Trophoblast cell (in vitro differentiated cells and primary cell): ENCODE data around the gene MMP24OS.

ENCODE experiments used
- DNase-seq, 2 donors: peaks; one replicate each; pipeline ENCODE4 v3.0.0-alpha.2; 2016
- H2AFZ ChIP-seq: 2 replicates; pipeline ENCODE4 v1.6.1; 2013; ENCODE audit warnings: low read length, moderate library complexity, mild to moderate bottlenecking; ENCODE audit not compliant: insufficient read depth, poor library complexity
- H2AK5ac ChIP-seq: 2 replicates; pipeline ENCODE4 v1.6.1; 2013; ENCODE audit warnings: mild to moderate bottlenecking, low read length
- H2BK120ac ChIP-seq: 2 replicates; pipeline ENCODE4 v1.6.1; 2013; ENCODE audit warnings: low read length, mild to moderate bottlenecking, moderate library complexity; ENCODE audit not compliant: insufficient read depth, poor library complexity
- H2BK12ac ChIP-seq: 2 replicates; pipeline ENCODE4 v1.6.1; 2013; ENCODE audit warnings: mild to moderate bottlenecking, low read length, moderate library complexity
- H2BK5ac ChIP-seq: 2 replicates; pipeline ENCODE4 v1.6.1; 2013; ENCODE audit warnings: low read length, low read depth, moderate library complexity, mild to moderate bottlenecking; ENCODE audit not compliant: poor library complexity
- H3K14ac ChIP-seq: 2 replicates; pipeline ENCODE4 v1.6.1; 2013; ENCODE audit warnings: mild to moderate bottlenecking, low read length
- H3K18ac ChIP-seq: 2 replicates; pipeline ENCODE4 v1.6.1; 2013; ENCODE audit warnings: mild to moderate bottlenecking, low read length
- H3K23ac ChIP-seq: 2 replicates; pipeline ENCODE4 v1.6.1; 2013; ENCODE audit warnings: low read length
- H3K27ac ChIP-seq: 2 replicates; pipeline ENCODE4 v1.5.1; 2013; ENCODE audit warnings: low read depth, mild to moderate bottlenecking, inconsistent platforms, low read length, moderate library complexity
- H3K27me3 ChIP-seq: 2 replicates; pipeline ENCODE4 v1.6.1; 2013; ENCODE audit warnings: inconsistent platforms, mild to moderate bottlenecking, low read length, moderate library complexity; ENCODE audit not compliant: insufficient read depth
- H3K36me3 ChIP-seq, 2 experiments: 1 replicate in 1 of 2; 2 replicates in 1 of 2; pipeline ENCODE4 v1.6.1; 2013; ENCODE audit warnings: low read length in 2 of 2, mild to moderate bottlenecking in 2 of 2, moderate library complexity in 1 of 2; ENCODE audit not compliant: insufficient read depth in 2 of 2, control insufficient read depth in 1 of 2
- H3K4ac ChIP-seq: 2 replicates; pipeline ENCODE4 v1.6.1; 2013; ENCODE audit warnings: low read depth, mild to moderate bottlenecking, low read length, moderate library complexity
- H3K4me1 ChIP-seq, 2 experiments: 1 replicate in 1 of 2; 2 replicates in 1 of 2; pipeline ENCODE4 v1.6.1; 2013; ENCODE audit warnings: low read length in 2 of 2, mild to moderate bottlenecking in 2 of 2, moderate library complexity in 1 of 2; ENCODE audit not compliant: insufficient read depth in 2 of 2, control insufficient read depth in 1 of 2
- H3K4me2 ChIP-seq: 2 replicates; pipeline ENCODE4 v1.6.1; 2013; ENCODE audit warnings: inconsistent platforms, mild to moderate bottlenecking, low read length, moderate library complexity
- H3K4me3 ChIP-seq: 2 replicates; pipeline ENCODE4 v1.5.1; 2013; ENCODE audit warnings: mild to moderate bottlenecking, low read depth, low read length, inconsistent platforms
- H3K79me1 ChIP-seq: one replicate; pipeline ENCODE4 v1.6.1; 2013; ENCODE audit warnings: low read length
- H3K79me2 ChIP-seq: 2 replicates; pipeline ENCODE4 v1.6.1; 2013; ENCODE audit warnings: low read length, mild to moderate bottlenecking; ENCODE audit not compliant: control insufficient read depth, insufficient read depth, poor library complexity
- H3K9ac ChIP-seq: 2 replicates; pipeline ENCODE4 v1.6.1; 2013; ENCODE audit warnings: mild to moderate bottlenecking, low read length
- H3K9me3 ChIP-seq: 2 replicates; pipeline ENCODE4 v1.6.1; 2013; ENCODE audit warnings: low read depth, mild to moderate bottlenecking, control low read depth, inconsistent platforms, low read length; ENCODE audit not compliant: insufficient read depth
- H4K12ac ChIP-seq: 2 replicates; pipeline ENCODE4 v1.6.1; 2013; ENCODE audit warnings: low read depth, mild to moderate bottlenecking, low read length, moderate library complexity
- H4K8ac ChIP-seq: 2 replicates; pipeline ENCODE4 v1.6.1; 2013; ENCODE audit warnings: low read depth, mild to moderate bottlenecking, low read length, moderate library complexity
- H4K91ac ChIP-seq: one replicate; pipeline ENCODE4 v1.6.1; 2013; ENCODE audit warnings: low read depth, mild to moderate bottlenecking, low read length, moderate library complexity
- WGBS: extraction: QIAGEN DNeasy Blood & Tissue Kit; methylation state at CpG from one replicate; pipeline ENCODE4 v1.1.7; 2013; ENCODE audit warnings: missing lambda C conversion rate; ENCODE audit not compliant: insufficient read length, insufficient coverage; ENCODE audit errors: extremely low coverage; 5-methylcytosine and 5-hydroxymethylcytosine counted together

MMP24OS gene

GRCh38 chr20:35286899-35287508 is 9.1 kb upstream of the MMP24OS start:
- Histone ChIP-seq H3K27ac (no peak overlapping the region), H3K36me3 (peaks cover 0 to 2% of the 10 kb centered on the region in 2 experiments), H3K23ac (no peak overlapping the region), H3K9me3 (peaks cover 3% of the 10 kb centered on the region), H3K79me1 (peaks cover 10% of the 10 kb centered on the region), H2BK5ac (no peak overlapping the region), H2AFZ (no peak overlapping the region), H3K4me1 (peaks cover 7 to 8% of the 10 kb centered on the region in 2 experiments), H3K27me3 (no peaks in the 10 kb centered on the region), H3K4me3 (no peak overlapping the region), H2BK12ac (no peak overlapping the region), H3K9ac (no peak overlapping the region), H3K14ac (no peak overlapping the region), H3K18ac (no peak overlapping the region), H3K4me2 (no peak overlapping the region), H3K79me2 (peaks cover 13% of the 10 kb centered on the region), H2BK120ac (no peak overlapping the region), H4K12ac (no peak overlapping the region), H4K91ac (no peak overlapping the region), H4K8ac (no peak overlapping the region), H3K4ac (no peak overlapping the region), H2AK5ac (no peak overlapping the region)
- no CpG with 5 or more reads among the region's 17 CpGs for WGBS
- no peak for DNase-seq

- Histone ChIP-seq H2BK5ac (no peak overlapping the region), H2BK120ac (no peak overlapping the region), H2BK12ac (no peak overlapping the region), H3K4me2 (no peak overlapping the region), H3K27ac (no peak overlapping the region), H3K14ac (no peak overlapping the region), H3K9ac (no peak overlapping the region), H3K27me3 (no peaks in the 10 kb centered on the region), H4K8ac (no peak overlapping the region), H3K18ac (no peak overlapping the region), H3K9me3 (peaks cover 3% of the 10 kb centered on the region), H3K23ac (no peak overlapping the region), H4K12ac (no peak overlapping the region), H3K79me2 (peaks cover 13% of the 10 kb centered on the region), H2AFZ (no peak overlapping the region), H3K4me3 (no peak overlapping the region), H3K4me1 (peaks cover 7 to 8% of the 10 kb centered on the region in 2 experiments), H4K91ac (no peak overlapping the region), H3K79me1 (peaks cover 10% of the 10 kb centered on the region), H2AK5ac (no peak overlapping the region), H3K4ac (no peak overlapping the region), H3K36me3 (peaks cover 3 to 5% of the 10 kb centered on the region in 2 experiments)
- DNase-seq, result no peak
- WGBS, result no CpG with 5 or more reads among the region's 12 CpGs
These were observed 8.4 kb upstream of the MMP24OS start for GRCh38 chr20:35286077-35286898.

- Histone ChIP-seq H3K14ac (no peak overlapping the region), H3K27me3 (no peaks in the 10 kb centered on the region), H3K23ac (no peak overlapping the region), H2BK5ac (no peak overlapping the region), H4K8ac (no peak overlapping the region), H3K79me1 (peaks cover 10% of the 10 kb centered on the region), H2BK12ac (no peak overlapping the region), H3K4me1 (peaks cover 7 to 8% of the 10 kb centered on the region in 2 experiments), H3K36me3 (peaks cover 7% of the 10 kb centered on the region in 2 experiments), H3K79me2 (peaks cover 13% of the 10 kb centered on the region), H3K27ac (no peak overlapping the region), H3K4ac (no peak overlapping the region), H3K18ac (no peak overlapping the region), H2AK5ac (no peak overlapping the region), H3K9me3 (peaks cover 3% of the 10 kb centered on the region), H3K4me2 (no peak overlapping the region), H3K9ac (no peak overlapping the region), H2AFZ (no peak overlapping the region), H3K4me3 (no peak overlapping the region), H2BK120ac (no peak overlapping the region), H4K12ac (no peak overlapping the region), H4K91ac (no peak overlapping the region)
- DNase-seq, result no peak
- no CpG with 5 or more reads among the region's 5 CpGs for WGBS
These were observed 7.8 kb upstream of the MMP24OS start for GRCh38 chr20:35285806-35286076.

- peak overlapping the region; percentile 94 for H4K8ac ChIP-seq
- peak overlapping the region; percentile 28 for H3K9ac ChIP-seq
These were observed 7.3 kb upstream of the MMP24OS start for GRCh38 chr20:35284992-35285805.

More at GRCh38 chr20:35284992-35285805, 7.3 kb upstream of the MMP24OS start:
- Histone ChIP-seq H2BK120ac (peak overlapping the region; percentile 45), H3K4me1 (peaks cover 7 to 8% of the 10 kb centered on the region in 2 experiments), H3K36me3 (peaks cover 11 to 13% of the 10 kb centered on the region in 2 experiments), H3K9me3 (peaks cover 3% of the 10 kb centered on the region), H3K27me3 (no peaks in the 10 kb centered on the region), H3K79me1 (peaks cover 10% of the 10 kb centered on the region), H3K4me3 (peak overlapping the region; percentile 97), H3K14ac (peak overlapping the region; percentile 84), H2BK12ac (peak overlapping the region; percentile 32), H2AK5ac (peak overlapping the region; percentile 75), H4K91ac (peak overlapping the region; percentile 85), H3K18ac (peak overlapping the region; percentile 65), H3K27ac (no peak overlapping the region), H3K4ac (peak overlapping the region; percentile 27), H2AFZ (peak overlapping the region; percentile 97), H3K4me2 (peak overlapping the region; percentile 86), H3K79me2 (peaks cover 13% of the 10 kb centered on the region), H2BK5ac (no peak overlapping the region), H4K12ac (peak overlapping the region; percentile 84), H3K23ac (no peak overlapping the region)
- no peak for DNase-seq
- no CpG with 5 or more reads among the region's 19 CpGs for WGBS
